HepG2 (cell line): ENCODE data around the gene NCAPD2. TPM values are rescaled to one million over a fixed set of nuclear protein-coding genes. Genes with fewer than 3 reads are reported as not detected.

ENCODE experiments used
- ATF1 ChIP-seq: IDR thresholded peaks from 2 replicates; pipeline ENCODE4 v1.6.1; 2016; ENCODE audit warnings: mild to moderate bottlenecking, control low read depth
- BCL6 ChIP-seq: IDR thresholded peaks from 2 replicates; pipeline ENCODE4 v1.6.1; 2016; ENCODE audit warnings: missing genetic modification reagents, missing compliant biosample characterization
- CSRNP2 ChIP-seq: sonication (generic); formaldehyde crosslinking; conservative IDR thresholded peaks from 2 replicates; pipeline ENCODE4 v1.8.0; 2022; ENCODE audit warnings: low read depth, missing genetic modification reagents
- DRAP1 ChIP-seq: IDR thresholded peaks from 2 replicates; pipeline ENCODE4 v1.6.1; 2016; ENCODE audit warnings: missing genetic modification reagents, missing compliant biosample characterization
- GABPB1 ChIP-seq: IDR thresholded peaks from 2 replicates; pipeline ENCODE4 v1.6.1; 2016; ENCODE audit warnings: mild to moderate bottlenecking, missing genetic modification reagents, moderate library complexity, missing compliant biosample characterization
- IKZF1 ChIP-seq: fragments of 450-650 bp; IDR thresholded peaks from 2 replicates; pipeline ENCODE4 v1.7.1; 2016
- MBNL3 ChIP-seq: fragments of 250-450 bp; sonication (Bioruptor Pico); conservative IDR thresholded peaks from 2 replicates; pipeline ENCODE4 v1.8.0; 2022; ENCODE audit warnings: mild to moderate bottlenecking, inconsistent platforms
- MTA1 ChIP-seq: sonication (generic); formaldehyde crosslinking; IDR thresholded peaks from 2 replicates; pipeline ENCODE4 v1.4.0; 2020; ENCODE audit warnings: missing genetic modification reagents, mild to moderate bottlenecking, borderline replicate concordance
- PHB2 ChIP-seq: fragments of 450-650 bp; IDR thresholded peaks from 2 replicates; pipeline ENCODE4 v1.6.1; 2018; ENCODE audit not compliant: partially characterized antibody
- PHF20 ChIP-seq: sonication (generic); formaldehyde crosslinking; IDR thresholded peaks from 2 replicates; pipeline ENCODE4 v1.5.0; 2020; ENCODE audit warnings: mild to moderate bottlenecking, missing genetic modification reagents
- PRDM15 ChIP-seq: sonication (generic); formaldehyde crosslinking; IDR thresholded peaks from 2 replicates; pipeline ENCODE4 v1.4.0; 2020; ENCODE audit warnings: missing genetic modification reagents
- SKI ChIP-seq: fragments of 450-650 bp; IDR thresholded peaks from one replicate; pipeline ENCODE4 v1.6.1; 2018; ENCODE audit warnings: mild to moderate bottlenecking; ENCODE audit not compliant: partially characterized antibody
- SMARCC2 ChIP-seq: fragments of 450-650 bp; IDR thresholded peaks from 2 replicates; pipeline ENCODE4 v1.6.1; 2017; ENCODE audit warnings: antibody characterized with exemption, mild to moderate bottlenecking
- TERF1 ChIP-seq: sonication (generic); formaldehyde crosslinking; IDR thresholded peaks from 2 replicates; pipeline ENCODE4 v1.8.0; 2022; ENCODE audit warnings: mild to moderate bottlenecking, missing genetic modification reagents, moderate library complexity
- THAP11 ChIP-seq: IDR thresholded peaks from 2 replicates; pipeline ENCODE4 v1.6.1; 2016; ENCODE audit warnings: missing biosample characterization, missing genetic modification reagents
- ZBTB37 ChIP-seq: sonication (generic); formaldehyde crosslinking; IDR thresholded peaks from 2 replicates; pipeline ENCODE4 v1.4.0; 2020; ENCODE audit warnings: mild to moderate bottlenecking, missing genetic modification reagents
- ZC3H4 ChIP-seq: sonication (generic); formaldehyde crosslinking; IDR thresholded peaks from 2 replicates; pipeline ENCODE4 v1.4.0; 2020; ENCODE audit warnings: missing genetic modification reagents, borderline replicate concordance
- ZFYVE20 ChIP-seq: sonication (generic); formaldehyde crosslinking; IDR thresholded peaks from 2 replicates; pipeline ENCODE4 v1.8.0; 2023; ENCODE audit warnings: low read depth, mild to moderate bottlenecking, moderate library complexity, missing genetic modification reagents, borderline replicate concordance
- ZNF205 ChIP-seq: IDR thresholded peaks from 2 replicates; pipeline ENCODE4 v1.6.1; 2018; ENCODE audit warnings: missing biosample characterization, missing genetic modification reagents
- ZNF503 ChIP-seq: sonication (generic); formaldehyde crosslinking; IDR thresholded peaks from 2 replicates; pipeline ENCODE4 v1.4.0; 2020; ENCODE audit warnings: missing genetic modification reagents
- ZNF556 ChIP-seq: sonication (generic); formaldehyde crosslinking; IDR thresholded peaks from 2 replicates; pipeline ENCODE4 v1.4.0; 2020; ENCODE audit warnings: mild to moderate bottlenecking, missing genetic modification reagents, borderline replicate concordance
- ZZZ3 ChIP-seq: sonication (generic); formaldehyde crosslinking; IDR thresholded peaks from 2 replicates; pipeline ENCODE4 v1.4.0; 2020; ENCODE audit warnings: missing genetic modification reagents, mild to moderate bottlenecking, borderline replicate concordance
- polyA plus RNA-seq, 8 experiments: library from polyadenylated mRNA; depleted of rRNA in 3 of 8; stranded (reverse) in 7 of 8; unstranded in 1 of 8; fragments of >200 nt; fragmentation: Illumina TruSeq in 4 of 8; extraction: Trizol in 4 of 8; gene quantifications; 2 replicates each; pipeline versions ENCODE4 v1.2.1 to v1.2.3, GENCODE V29; 2011 to 2016; ENCODE audit warnings: low read depth in 4 of 8, missing spikeins in 1 of 8, mixed read lengths in 1 of 8; ENCODE audit not compliant: insufficient read depth in 1 of 8
- total RNA-seq, 5 experiments: library from RNA; depleted of rRNA; stranded (reverse); fragments of >200 nt; fragmentation: Illumina TruSeq; extraction: Trizol; gene quantifications; 2 replicates each; pipeline ENCODE4 v1.2.3, GENCODE V29; 2016; ENCODE audit warnings: low read depth in 1 of 5

Gene NCAPD2
- total and polyA plus RNA-seq, 2 of the 13 experiments (the other 11 are each of a cell fraction or from before 2014, with no cell fraction given) = 51.1 to 65.6 TPM

GRCh38 chr12:6533653-6533922 lies 39.7 kb downstream of the NCAPD2 start (continued):
- TF ChIP-seq IKZF1 (no peak), PRDM15 (CRISPR knock-in tag) (no peak), ATF1 (CRISPR knock-in tag) (no peak), CSRNP2 (CRISPR knock-in tag) (no peak), SMARCC2 (no peak), TERF1 (CRISPR knock-in tag) (no peak), BCL6 (CRISPR knock-in tag) (no peak), ZZZ3 (CRISPR knock-in tag) (peak; percentile 39; the same call in 1 of the 2 replicates), GABPB1 (CRISPR knock-in tag) (peak; percentile 63; the same call in 1 of the 2 replicates), ZNF556 (CRISPR knock-in tag) (no peak; the same call in 1 of the 2 replicates), SKI (no peak), ZNF503 (no peak), MTA1 (CRISPR knock-in tag) (no peak), PHF20 (no peak), THAP11 (no peak), ZBTB37 (CRISPR knock-in tag) (no peak), ZFYVE20 (CRISPR knock-in tag) (no peak), ZC3H4 (CRISPR knock-in tag) (no peak), PHB2 (no peak), DRAP1 (CRISPR knock-in tag) (no peak; the same call in 1 of the 2 replicates), MBNL3 (CRISPR knock-in tag) (no peak), ZNF205 (CRISPR knock-in tag) (no peak)
